Uterus (tissue), 2 donors: ENCODE results near the gene PNO1.

Source experiments
- POLR2A ChIP-seq, 2 donors: fragments of 450-650 bp; IDR thresholded peaks; one replicate each; pipeline ENCODE4 v1.6.1; 2016; ENCODE audit warnings: antibody characterized with exemption in 2 of 2, mild to moderate bottlenecking in 1 of 2, moderate library complexity in 1 of 2
- TF ChIP-seq, protein P1 (sequence below), 4 experiments: fragments of 200-600 bp in 2 of 4; fragments of 450-650 bp in 2 of 4; sonication (generic) in 2 of 4; IDR thresholded peaks; one replicate each; pipeline ENCODE4 v1.5.1; 2016 to 2019; ENCODE audit warnings: antibody characterized with exemption in 4 of 4, mild to moderate bottlenecking in 2 of 4, moderate library complexity in 1 of 4

DNA sequence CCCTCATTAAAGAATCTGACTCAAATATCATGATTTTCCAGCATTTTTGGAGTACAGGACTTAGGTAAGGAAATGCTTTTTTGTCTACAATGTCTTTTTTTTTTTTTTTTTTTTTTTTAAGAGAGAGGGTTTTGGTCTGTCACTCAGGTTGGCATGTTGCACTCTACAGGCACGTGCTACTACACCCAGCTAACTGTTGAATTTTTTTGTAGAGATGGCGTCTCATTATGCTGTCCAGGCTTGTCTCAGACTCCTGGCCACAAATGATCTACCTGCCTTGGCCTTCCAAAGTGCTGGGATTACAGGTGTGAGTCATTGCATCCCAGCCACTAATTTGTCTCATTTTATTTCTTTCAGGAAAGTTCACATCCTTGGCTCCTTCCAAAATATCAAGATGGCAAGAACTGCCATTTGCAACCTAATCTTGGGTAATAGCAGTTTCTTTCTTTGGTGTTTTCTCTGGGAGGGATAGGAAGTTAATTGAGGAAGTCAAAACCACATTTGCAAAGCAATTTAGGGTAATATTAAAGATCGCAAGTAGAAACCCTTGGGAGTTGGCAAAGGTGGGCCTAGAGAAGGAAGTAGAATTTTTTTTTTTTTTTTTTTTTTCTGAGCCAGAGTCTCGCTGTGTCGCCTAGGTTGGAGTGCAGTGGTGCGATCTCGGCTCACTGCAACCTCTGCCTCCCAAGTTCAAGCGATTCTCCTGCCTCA lies 15.5 kb downstream of the PNO1 start:
- TF ChIP-seq, protein P1, sequence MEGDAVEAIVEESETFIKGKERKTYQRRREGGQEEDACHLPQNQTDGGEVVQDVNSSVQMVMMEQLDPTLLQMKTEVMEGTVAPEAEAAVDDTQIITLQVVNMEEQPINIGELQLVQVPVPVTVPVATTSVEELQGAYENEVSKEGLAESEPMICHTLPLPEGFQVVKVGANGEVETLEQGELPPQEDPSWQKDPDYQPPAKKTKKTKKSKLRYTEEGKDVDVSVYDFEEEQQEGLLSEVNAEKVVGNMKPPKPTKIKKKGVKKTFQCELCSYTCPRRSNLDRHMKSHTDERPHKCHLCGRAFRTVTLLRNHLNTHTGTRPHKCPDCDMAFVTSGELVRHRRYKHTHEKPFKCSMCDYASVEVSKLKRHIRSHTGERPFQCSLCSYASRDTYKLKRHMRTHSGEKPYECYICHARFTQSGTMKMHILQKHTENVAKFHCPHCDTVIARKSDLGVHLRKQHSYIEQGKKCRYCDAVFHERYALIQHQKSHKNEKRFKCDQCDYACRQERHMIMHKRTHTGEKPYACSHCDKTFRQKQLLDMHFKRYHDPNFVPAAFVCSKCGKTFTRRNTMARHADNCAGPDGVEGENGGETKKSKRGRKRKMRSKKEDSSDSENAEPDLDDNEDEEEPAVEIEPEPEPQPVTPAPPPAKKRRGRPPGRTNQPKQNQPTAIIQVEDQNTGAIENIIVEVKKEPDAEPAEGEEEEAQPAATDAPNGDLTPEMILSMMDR (IDR thresholded peaks at IDR 0.05) = no peak
- TF ChIP-seq POLR2A (IDR thresholded peaks at IDR 0.05) = no peak
